DOHH2 (cell line): ENCODE measurements around the gene EPHA4.

Experiments
- H3F3A ChIP-seq: fragments of 200-600 bp; sonication (generic), shearing (Covaris generic); 2 replicates; pipeline ENCODE4 v1.6.0; 2016; ENCODE audit warnings: antibody characterized with exemption, mild to moderate bottlenecking; ENCODE audit not compliant: control insufficient read depth, insufficient read depth
- H3K27ac ChIP-seq: fragments of 200-600 bp; sonication (generic); 2 replicates; pipeline ENCODE4 v1.5.1; 2014; ENCODE audit warnings: low read depth, mild to moderate bottlenecking, low read length, moderate library complexity
- H3K27me3 ChIP-seq: fragments of 200-600 bp; sonication (generic); 2 replicates; pipeline ENCODE4 v1.6.1; 2014; ENCODE audit warnings: mild to moderate bottlenecking, low read length, mixed read lengths; ENCODE audit not compliant: control insufficient read depth
- H3K36me3 ChIP-seq: fragments of 200-600 bp; sonication (generic); 2 replicates; pipeline ENCODE4 v1.6.1; 2014; ENCODE audit warnings: mild to moderate bottlenecking, low read length, moderate library complexity, mixed read lengths; ENCODE audit not compliant: control insufficient read depth
- H3K4me1 ChIP-seq: fragments of 200-600 bp; sonication (generic); 2 replicates; pipeline ENCODE4 v1.6.1; 2014; ENCODE audit warnings: mild to moderate bottlenecking, low read length, mixed read lengths; ENCODE audit not compliant: control insufficient read depth
- H3K4me2 ChIP-seq: fragments of 200-600 bp; sonication (generic); 2 replicates; pipeline ENCODE4 v1.6.0; 2014; ENCODE audit warnings: mild to moderate bottlenecking, low read length, moderate library complexity
- H3K4me3 ChIP-seq: fragments of 200-600 bp; sonication (generic); 2 replicates; pipeline ENCODE4 v1.5.1; 2014; ENCODE audit warnings: mild to moderate bottlenecking, low read length, mixed read lengths
- H3K79me2 ChIP-seq: fragments of 200-600 bp; sonication (generic); 2 replicates; pipeline ENCODE4 v1.6.1; 2014; ENCODE audit warnings: mild to moderate bottlenecking, low read length, mixed read lengths; ENCODE audit not compliant: control insufficient read depth
- H3K9me2 ChIP-seq: fragments of 200-600 bp; sonication (generic); replicated peaks from 2 replicates; pipeline ENCODE4 v1.6.1; 2014; ENCODE audit warnings: mild to moderate bottlenecking, low read length, mixed read lengths; ENCODE audit not compliant: control insufficient read depth
- H3K9me3 ChIP-seq: fragments of 200-600 bp; sonication (generic); 2 replicates; pipeline ENCODE4 v1.6.1; 2014; ENCODE audit warnings: antibody characterized with exemption, low read length, mixed read lengths; ENCODE audit not compliant: control insufficient read depth, insufficient read depth
- H4K20me1 ChIP-seq: fragments of 200-600 bp; sonication (generic); 2 replicates; pipeline ENCODE4 v1.6.0; 2014; ENCODE audit warnings: low read depth, mild to moderate bottlenecking, antibody characterized with exemption, low read length, moderate library complexity; ENCODE audit not compliant: control insufficient read depth, insufficient read depth
- EZH2phosphoT487 ChIP-seq: fragments of 200-600 bp; sonication (generic); IDR thresholded peaks from 2 replicates; pipeline ENCODE4 v1.6.1; 2017; ENCODE audit warnings: borderline replicate concordance, mild to moderate bottlenecking, antibody characterized with exemption, low read length, moderate library complexity, mixed read lengths
- TF ChIP-seq, protein P1 (sequence below): fragments of 200-600 bp; sonication (generic); IDR thresholded peaks from one replicate; pipeline ENCODE4 v1.5.1; 2014; ENCODE audit warnings: antibody characterized with exemption, mild to moderate bottlenecking, low read depth, low read length; ENCODE audit not compliant: poor library complexity, severe bottlenecking

Gene EPHA4

DNA sequence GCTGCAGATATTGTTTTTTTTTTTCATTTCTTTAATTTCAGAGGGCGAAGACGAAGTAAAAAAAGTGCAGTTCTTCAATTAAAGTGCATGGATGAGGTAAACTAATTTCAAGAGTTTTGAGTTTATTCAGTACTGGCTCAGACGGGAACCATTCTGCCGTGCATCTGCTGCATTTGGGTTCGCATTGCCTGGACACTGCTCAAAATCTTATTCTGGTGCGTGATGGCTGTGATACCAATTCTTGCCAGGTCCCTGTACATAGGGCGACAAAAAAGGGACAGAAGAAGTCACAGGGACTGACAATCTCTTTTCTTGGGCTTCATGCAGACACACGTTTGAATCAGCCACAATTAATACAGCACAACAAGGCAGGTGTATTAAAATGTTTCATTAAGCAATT is 146.2 kb downstream of the EPHA4 start:
- H4K20me1 ChIP-seq = no peaks in the 10 kb centered on the region
- H3K27me3 ChIP-seq = no peaks in the 10 kb centered on the region
- no peaks in the 10 kb centered on the region for H3K9me2 ChIP-seq
- H3K4me1 ChIP-seq = no peaks in the 10 kb centered on the region
- no peak overlapping the region for H3K4me3 ChIP-seq
- H3K27ac ChIP-seq = no peak overlapping the region
- no peaks in the 10 kb centered on the region for H3F3A ChIP-seq
- no peak for TF ChIP-seq EZH2phosphoT487
- TF ChIP-seq, protein P1, sequence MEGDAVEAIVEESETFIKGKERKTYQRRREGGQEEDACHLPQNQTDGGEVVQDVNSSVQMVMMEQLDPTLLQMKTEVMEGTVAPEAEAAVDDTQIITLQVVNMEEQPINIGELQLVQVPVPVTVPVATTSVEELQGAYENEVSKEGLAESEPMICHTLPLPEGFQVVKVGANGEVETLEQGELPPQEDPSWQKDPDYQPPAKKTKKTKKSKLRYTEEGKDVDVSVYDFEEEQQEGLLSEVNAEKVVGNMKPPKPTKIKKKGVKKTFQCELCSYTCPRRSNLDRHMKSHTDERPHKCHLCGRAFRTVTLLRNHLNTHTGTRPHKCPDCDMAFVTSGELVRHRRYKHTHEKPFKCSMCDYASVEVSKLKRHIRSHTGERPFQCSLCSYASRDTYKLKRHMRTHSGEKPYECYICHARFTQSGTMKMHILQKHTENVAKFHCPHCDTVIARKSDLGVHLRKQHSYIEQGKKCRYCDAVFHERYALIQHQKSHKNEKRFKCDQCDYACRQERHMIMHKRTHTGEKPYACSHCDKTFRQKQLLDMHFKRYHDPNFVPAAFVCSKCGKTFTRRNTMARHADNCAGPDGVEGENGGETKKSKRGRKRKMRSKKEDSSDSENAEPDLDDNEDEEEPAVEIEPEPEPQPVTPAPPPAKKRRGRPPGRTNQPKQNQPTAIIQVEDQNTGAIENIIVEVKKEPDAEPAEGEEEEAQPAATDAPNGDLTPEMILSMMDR = no peak
- no peaks in the 10 kb centered on the region for H3K9me3 ChIP-seq
- no peaks in the 10 kb centered on the region for H3K79me2 ChIP-seq
- no peak overlapping the region for H3K4me2 ChIP-seq
- no peaks in the 10 kb centered on the region for H3K36me3 ChIP-seq

DNA sequence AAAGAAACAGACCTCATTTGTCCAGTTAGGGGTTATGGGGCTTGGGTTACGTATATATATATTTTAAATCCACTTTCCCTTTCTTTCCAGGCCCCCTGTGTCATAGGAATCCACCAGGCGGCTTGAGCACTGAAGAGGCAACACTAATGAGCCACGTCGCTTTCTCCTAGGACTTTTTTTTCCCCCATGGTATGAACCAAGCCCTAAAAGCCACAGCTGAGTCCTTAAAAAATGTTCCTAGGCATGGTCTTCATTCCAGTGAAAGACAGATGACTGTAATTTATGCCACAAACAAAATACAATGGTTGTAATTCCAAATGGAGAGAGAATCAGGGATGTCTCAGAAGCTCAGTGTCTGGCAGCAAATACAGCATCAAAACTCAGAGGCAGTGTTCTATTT is 146.8 kb downstream of the EPHA4 start:
- H3K79me2 ChIP-seq = no peaks in the 10 kb centered on the region
- H3K9me2 ChIP-seq = no peaks in the 10 kb centered on the region
- no peaks in the 10 kb centered on the region for H3K4me1 ChIP-seq
- no peaks in the 10 kb centered on the region for H3F3A ChIP-seq
- H3K4me3 ChIP-seq = no peak overlapping the region
- no peak overlapping the region for H3K27ac ChIP-seq
- no peak overlapping the region for H3K4me2 ChIP-seq
- H4K20me1 ChIP-seq = no peaks in the 10 kb centered on the region
- H3K9me3 ChIP-seq = no peaks in the 10 kb centered on the region
- no peaks in the 10 kb centered on the region for H3K27me3 ChIP-seq
- no peak for TF ChIP-seq EZH2phosphoT487
- TF ChIP-seq, protein P1 = no peak
- no peaks in the 10 kb centered on the region for H3K36me3 ChIP-seq

- no peak overlapping the region for H3K4me2 ChIP-seq
Measured at GRCh38 chr2:221423210-221423804, 148.8 kb downstream of the EPHA4 start.

More at GRCh38 chr2:221423210-221423804, 148.8 kb downstream of the EPHA4 start:
- Histone ChIP-seq H3K9me3 (no peaks in the 10 kb centered on the region), H3K36me3 (no peaks in the 10 kb centered on the region), H4K20me1 (no peaks in the 10 kb centered on the region), H3K4me3 (no peak overlapping the region), H3K27ac (no peak overlapping the region), H3K79me2 (no peaks in the 10 kb centered on the region), H3F3A (no peaks in the 10 kb centered on the region), H3K4me1 (no peaks in the 10 kb centered on the region), H3K27me3 (no peaks in the 10 kb centered on the region), H3K9me2 (no peaks in the 10 kb centered on the region)
- TF ChIP-seq EZH2phosphoT487 = no peak
- TF ChIP-seq, protein P1 = no peak
